ENCODE results near the gene PKNOX2.

Gene PKNOX2

DNA sequence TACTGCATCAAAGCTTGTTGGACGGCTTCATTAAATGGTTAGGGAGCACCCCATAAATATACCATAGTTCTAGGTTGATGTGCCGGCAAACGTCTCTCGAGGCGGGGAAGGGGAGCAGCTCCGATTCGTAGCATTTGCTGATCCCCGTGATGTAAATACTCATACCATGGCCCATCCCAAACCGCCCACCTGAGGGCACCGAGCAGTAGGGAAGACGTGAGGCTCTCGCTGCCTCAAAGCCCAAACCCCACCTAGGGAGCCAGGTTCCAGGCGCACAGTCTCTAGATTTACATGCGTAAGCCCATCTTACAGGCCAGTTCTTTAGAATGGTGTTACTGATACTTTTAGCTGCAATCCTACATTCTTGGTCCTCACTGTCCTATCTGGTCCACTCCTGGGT, 207.5 kb downstream of the PKNOX2 start:
- no peak overlapping the region for H3K4me3 ChIP-seq (replicated peaks; ENCODE audit: low read depth, low read length)
- TF ChIP-seq, protein P1, sequence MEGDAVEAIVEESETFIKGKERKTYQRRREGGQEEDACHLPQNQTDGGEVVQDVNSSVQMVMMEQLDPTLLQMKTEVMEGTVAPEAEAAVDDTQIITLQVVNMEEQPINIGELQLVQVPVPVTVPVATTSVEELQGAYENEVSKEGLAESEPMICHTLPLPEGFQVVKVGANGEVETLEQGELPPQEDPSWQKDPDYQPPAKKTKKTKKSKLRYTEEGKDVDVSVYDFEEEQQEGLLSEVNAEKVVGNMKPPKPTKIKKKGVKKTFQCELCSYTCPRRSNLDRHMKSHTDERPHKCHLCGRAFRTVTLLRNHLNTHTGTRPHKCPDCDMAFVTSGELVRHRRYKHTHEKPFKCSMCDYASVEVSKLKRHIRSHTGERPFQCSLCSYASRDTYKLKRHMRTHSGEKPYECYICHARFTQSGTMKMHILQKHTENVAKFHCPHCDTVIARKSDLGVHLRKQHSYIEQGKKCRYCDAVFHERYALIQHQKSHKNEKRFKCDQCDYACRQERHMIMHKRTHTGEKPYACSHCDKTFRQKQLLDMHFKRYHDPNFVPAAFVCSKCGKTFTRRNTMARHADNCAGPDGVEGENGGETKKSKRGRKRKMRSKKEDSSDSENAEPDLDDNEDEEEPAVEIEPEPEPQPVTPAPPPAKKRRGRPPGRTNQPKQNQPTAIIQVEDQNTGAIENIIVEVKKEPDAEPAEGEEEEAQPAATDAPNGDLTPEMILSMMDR (IDR thresholded peaks at IDR 0.05; ENCODE audit: low read depth, low read length, missing control alignments): no peak
- no peak for DNase-seq (ENCODE audit: extremely low read depth, low read depth)

DNA sequence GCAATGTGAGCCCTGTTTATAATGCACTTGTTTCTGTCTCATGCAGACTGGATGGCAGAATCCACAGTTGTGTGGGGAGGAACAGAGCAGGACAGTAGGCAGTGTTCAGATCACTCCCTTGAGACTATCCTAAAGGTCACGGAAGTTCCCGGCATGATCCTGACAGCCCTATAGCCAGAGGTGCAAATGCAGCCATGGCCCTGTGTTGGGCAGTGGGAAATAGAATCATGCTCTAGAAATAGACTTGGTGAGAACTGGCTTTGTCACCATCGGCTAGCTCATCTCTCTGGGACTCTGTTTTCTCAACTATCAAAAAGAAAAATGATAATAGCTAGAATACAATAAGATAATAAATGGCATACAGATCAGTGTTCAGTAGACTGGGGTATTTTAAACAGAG, 208.4 kb downstream of the PKNOX2 start:
- DNase-seq (ENCODE audit: extremely low read depth, low read depth): no peak
- TF ChIP-seq, protein P1 (IDR thresholded peaks at IDR 0.05; ENCODE audit: low read depth, low read length, missing control alignments): no peak
- H3K4me3 ChIP-seq (replicated peaks; ENCODE audit: low read depth, low read length): no peak overlapping the region

DNA sequence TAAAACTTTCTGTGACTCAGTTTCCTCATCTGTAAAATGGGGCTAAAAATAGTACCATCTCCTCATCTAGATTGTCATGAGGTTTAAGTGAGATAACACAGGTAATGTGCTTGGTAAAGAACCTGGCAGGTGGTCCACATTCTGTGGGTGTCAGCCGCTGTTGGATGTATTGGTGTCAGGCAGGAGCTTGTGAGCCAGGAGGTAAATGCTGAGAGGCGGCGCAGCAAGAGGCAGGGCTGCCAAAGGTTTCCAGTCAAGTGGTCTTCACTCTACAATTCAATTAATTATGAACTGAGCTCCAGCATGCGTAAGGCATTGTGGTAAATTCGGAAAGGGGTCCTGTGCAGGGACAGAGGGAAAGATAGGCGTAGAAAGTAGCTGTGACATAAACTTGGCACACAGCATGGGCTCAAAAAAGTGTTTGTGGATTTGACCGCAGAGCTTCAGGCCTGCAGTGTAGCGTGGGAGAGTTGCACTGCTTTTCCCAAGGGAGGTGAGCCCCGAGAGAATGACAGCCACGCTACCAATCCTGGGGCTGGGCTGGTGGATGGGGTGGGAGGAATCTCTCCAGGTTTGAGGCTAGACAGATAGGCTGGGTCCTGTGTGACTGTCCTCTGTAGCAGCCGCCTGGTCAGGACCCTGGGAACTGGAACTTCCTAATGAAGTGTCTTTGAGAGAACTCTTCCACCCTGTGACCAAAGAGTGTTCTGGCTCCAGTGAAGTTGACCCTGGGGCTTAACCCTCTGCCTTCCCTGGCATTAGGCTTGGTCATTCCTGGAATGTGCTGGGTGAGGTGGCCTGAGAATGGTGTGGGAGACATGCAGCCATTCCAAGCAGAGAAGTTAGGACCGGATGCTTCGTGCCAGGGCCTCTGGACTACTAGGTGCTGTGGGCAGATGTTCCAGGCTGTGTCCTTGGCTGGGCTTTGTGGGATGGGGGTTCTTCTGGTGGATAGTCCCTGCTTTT, 209.2 kb downstream of the PKNOX2 start:
- TF ChIP-seq, protein P1 (IDR thresholded peaks at IDR 0.05; ENCODE audit: low read depth, low read length, missing control alignments): no peak
- no peak overlapping the region for H3K4me3 ChIP-seq (replicated peaks; ENCODE audit: low read depth, low read length)
- no peak for DNase-seq (ENCODE audit: extremely low read depth, low read depth)

DNA sequence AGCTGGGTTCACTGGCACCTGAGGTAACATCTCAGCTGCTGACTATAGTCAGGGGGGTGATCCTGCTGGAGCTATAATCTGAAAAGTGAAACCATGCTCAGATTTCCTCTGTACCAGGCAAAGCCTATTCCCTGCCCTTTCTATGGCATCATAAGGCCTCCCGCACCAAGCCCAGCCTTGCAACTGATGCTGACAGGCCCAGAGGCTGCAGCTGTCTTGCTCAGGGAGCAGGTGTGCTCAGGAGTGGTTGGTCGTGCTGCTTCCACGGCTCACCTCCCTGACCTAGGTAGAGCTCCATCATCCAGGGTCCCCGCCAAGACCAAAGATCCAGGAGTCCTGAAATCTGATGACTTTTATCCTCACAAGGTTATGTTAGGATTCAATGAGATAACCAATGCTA, 209.8 kb downstream of the PKNOX2 start:
- H3K4me3 ChIP-seq (replicated peaks; ENCODE audit: low read depth, low read length): no peak overlapping the region
- DNase-seq (ENCODE audit: extremely low read depth, low read depth): no peak
- TF ChIP-seq, protein P1 (IDR thresholded peaks at IDR 0.05; ENCODE audit: low read depth, low read length, missing control alignments): no peak

DNA sequence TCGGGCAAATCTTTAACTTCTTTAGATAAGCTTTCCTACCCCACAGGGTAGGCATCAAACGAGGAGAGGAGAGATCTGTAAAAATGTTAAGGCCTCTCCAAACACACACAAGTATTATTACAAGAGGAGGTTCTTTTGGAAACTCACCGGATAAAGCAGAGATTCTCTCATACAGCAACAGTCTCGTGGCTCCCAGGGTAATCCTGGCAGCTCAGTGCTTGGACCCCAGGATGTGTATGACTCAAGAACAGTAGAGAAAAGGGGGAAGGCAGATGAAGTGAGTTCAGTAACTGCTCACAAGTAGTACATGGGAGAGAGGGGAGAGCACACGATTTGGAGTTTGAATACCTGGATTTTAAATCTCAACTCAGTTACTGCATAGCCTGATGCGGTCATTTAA, 210.6 kb downstream of the PKNOX2 start:
- TF ChIP-seq, protein P1 (IDR thresholded peaks at IDR 0.05; ENCODE audit: low read depth, low read length, missing control alignments): no peak
- no peak for DNase-seq (ENCODE audit: extremely low read depth, low read depth)

DNA sequence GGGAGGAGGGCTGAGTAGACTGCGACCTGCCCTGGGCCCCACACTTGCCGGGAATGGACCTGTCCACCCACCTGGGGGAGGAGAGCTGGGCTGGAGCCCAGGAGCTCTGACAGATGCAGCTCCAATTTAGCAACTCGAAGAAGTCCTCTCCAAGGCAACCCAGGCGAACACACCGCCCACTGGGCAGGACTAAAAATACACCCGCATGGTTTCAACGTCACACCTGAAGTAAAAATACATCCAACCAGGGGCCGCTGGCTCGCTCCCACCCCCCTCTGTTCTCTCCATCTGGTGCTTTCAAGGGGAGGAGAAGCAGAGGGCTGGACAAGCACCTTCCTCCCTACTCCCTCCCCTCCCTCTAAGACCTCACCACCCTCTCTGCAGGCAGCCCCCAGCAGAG, 211.6 kb downstream of the PKNOX2 start:
- H3K4me3 ChIP-seq (replicated peaks; ENCODE audit: low read depth, low read length): no peak overlapping the region
- TF ChIP-seq, protein P1 (IDR thresholded peaks at IDR 0.05; ENCODE audit: low read depth, low read length, missing control alignments): no peak
- no peak for DNase-seq (ENCODE audit: extremely low read depth, low read depth)

More for the DNA sequence above, 210.6 kb downstream of the PKNOX2 start:
- H3K4me3 ChIP-seq (replicated peaks; ENCODE audit: low read depth, low read length): no peak overlapping the region

Data from HFF-Myc (cell line).